ENCODE data around the gene CCS.
A peak's percentile ranks its signal among the peaks of the same experiment; 100 is the strongest.
"Not testable (repeated sequence)": the region's sequence is repeated elsewhere in the genome, so short reads cannot be mapped to it uniquely, and the experiment has no call there.

The CCS gene

DNA sequence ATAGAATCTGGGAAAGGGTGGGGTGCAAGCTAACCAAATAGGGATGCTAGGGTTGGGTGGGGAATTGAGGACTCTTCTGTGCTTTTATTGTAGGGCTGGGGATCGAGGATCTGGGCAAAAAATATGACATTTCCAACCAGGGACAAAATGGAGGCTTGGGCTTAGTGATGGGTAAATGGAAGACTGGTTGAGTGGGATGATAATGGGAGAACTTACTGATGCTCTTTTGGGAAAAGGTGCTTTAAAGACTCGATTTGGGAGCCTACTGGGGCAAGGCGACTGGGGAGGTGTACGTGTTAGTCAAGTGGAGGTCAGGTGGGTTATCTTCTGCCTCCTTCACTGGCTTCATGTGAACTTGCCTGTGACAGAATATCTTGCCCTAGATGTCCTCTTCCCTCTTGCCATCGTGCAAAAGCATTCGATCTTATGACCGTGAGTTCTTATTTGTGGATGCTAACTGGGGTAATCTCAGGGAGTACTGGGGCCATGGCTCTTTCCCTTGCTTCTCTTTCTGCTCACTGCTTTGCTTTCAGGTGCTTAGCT is 35.1 kb downstream of the CCS start:
- no peak for DNase-seq

- no peak for DNase-seq
These were observed 36.4 kb downstream of the CCS start for GRCh38 chr11:66629356-66629755.

GRCh38 chr11:66631883-66632282 is 38.9 kb downstream of the CCS start:
- DNase-seq, result no peak

DNA sequence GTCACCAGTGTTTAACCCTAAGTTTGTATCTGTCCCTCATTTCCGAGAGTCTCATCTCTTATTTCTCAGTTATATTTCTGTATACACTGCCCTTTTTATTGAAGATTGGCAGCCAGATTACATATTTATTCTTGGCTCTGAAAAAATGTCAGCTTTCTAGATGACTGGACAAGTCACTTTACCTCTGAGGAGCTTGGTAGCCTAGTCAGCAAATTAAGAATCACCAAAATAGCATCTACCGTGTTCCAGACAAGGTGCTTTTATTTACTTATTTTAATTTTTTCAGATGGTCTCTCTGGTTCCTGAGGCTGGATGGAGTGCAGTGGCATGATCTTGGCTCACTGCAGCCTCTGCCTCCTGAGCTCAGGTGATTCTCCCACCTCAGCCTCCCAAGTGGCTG is 40.0 kb downstream of the CCS start:
- no peak for DNase-seq

- DNase-seq, result no peak
These were observed 43.4 kb downstream of the CCS start for GRCh38 chr11:66636411-66636810.

- no peak for DNase-seq
These were observed 44.7 kb downstream of the CCS start for GRCh38 chr11:66637557-66638176.

- peak; percentile 98 for DNase-seq
These were observed 45.4 kb downstream of the CCS start, which contains the start of gene RBM4 for GRCh38 chr11:66638177-66639065. Gene RBM4, plus strand, starts transcription at chr11:66638703. Its CDS starts 1,009 bp downstream, at chr11:66639712.

- DNase-seq, result peak in 1 of 2 experiments; percentile 7
These were observed 46.3 kb downstream of the CCS start for GRCh38 chr11:66639066-66639813.

GRCh38 chr11:66639814-66640340 is 46.9 kb downstream of the CCS start:
- not testable (repeated sequence) for DNase-seq

DNA sequence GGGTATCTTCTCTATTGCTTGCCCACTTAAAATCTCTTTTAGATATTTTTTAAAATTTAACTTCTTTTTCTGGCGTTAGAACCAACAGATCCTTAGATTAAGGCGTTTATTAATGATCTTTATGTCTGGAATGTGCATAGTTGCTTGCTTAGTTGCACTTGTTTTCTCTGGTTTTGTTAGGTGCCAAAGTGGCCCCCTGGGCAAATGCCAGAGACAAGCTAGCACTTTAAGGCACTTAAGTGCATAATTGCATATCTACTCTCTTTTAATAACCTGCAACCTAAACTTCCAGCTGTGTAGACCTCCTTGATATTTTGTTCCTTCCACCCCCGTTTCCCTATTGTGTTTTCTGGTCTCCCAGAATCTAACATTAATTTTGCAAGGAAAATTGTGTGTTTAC is 48.8 kb downstream of the CCS start:
- DNase-seq, result no peak

- no peak for DNase-seq
These were observed 50.9 kb downstream of the CCS start for GRCh38 chr11:66643745-66644437.

DNA sequence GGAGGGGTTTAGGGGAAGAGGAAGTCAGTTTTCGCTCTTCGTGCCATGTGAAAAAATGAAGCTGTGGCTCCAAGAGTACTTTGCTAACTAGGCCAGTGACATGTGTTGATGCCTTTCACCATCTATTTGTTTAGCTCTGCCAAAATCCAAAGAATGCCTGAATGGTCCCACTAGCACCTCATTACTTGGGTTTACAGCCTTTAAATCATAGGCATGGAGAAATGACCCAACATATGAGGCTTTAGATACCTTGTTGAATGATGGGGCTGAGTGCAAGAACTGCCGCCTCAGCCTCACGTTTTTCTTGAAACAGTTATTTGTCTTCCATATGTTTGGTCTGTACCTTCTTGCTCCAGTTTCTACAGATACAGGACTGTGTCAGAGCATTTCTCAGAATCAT is 53.8 kb downstream of the CCS start:
- DNase-seq, result no peak

DNA sequence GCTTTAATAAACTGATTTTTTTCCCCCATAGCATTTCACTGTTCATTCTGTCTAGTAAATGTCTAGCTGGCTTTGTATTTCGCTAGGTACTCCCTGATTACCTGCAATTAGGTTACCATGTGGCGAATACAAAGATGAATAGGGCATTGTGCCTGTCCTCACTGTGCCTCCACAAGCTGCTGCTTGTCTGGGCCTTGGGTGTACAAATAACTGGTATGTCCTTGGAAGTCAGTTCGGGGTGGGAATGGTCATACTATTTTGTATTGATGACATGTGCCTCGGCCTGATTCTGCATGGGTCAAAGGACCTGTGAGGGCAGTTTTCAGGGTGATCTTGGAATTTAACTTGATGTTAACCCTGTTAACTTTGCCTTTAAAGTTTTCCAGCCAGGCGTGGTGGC is 56.9 kb downstream of the CCS start:
- no peak for DNase-seq

DNA sequence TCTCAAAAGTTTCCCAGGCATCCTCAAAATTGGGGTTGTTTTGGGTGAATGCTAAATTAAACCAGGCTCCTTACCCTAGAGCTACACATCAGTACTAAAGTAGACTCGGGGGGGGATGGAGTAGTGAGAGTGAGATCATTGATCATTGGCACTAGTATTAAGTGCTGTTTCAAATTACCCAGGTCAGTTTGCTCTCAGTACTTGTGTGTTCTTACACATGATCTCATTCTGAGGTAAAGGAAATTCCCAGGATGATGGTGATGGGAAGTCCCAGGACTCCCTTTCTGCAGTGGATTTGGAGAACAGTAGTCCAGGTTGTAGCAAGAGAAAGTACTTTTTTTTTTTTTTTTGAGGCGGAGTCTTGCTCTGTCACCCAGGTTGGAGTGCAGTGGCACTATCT is 58.0 kb downstream of the CCS start:
- no peak for DNase-seq

GRCh38 chr11:66652651-66653050 is 59.7 kb downstream of the CCS start:
- DNase-seq, result no peak

GRCh38 chr11:66653123-66653522 is 60.1 kb downstream of the CCS start:
- no peak for DNase-seq

Data from AML-193 (cell line).